ENCODE measurements around the gene SORBS1.

SORBS1 gene

GRCh38 chr10:95264227-95265051, 296.7 kb downstream of the SORBS1 start:
- Histone ChIP-seq H3K27ac (peak overlapping the region in 1 of 2 donors; percentile 5), H3K4me3 (no peak overlapping the region)
- no peak for TF ChIP-seq CTCF (IDR thresholded peaks at IDR 0.05)
- DNase-seq (ENCODE audit: low spot score), result no peak

- H3K4me3 ChIP-seq, result no peak overlapping the region
- peak overlapping the region in 1 of 2 donors; percentile 4 for H3K27ac ChIP-seq
- no peak for TF ChIP-seq CTCF (IDR thresholded peaks at IDR 0.05)
- no peak for DNase-seq (ENCODE audit: low spot score)
Observed at GRCh38 chr10:95263864-95264226, 297.3 kb downstream of the SORBS1 start.

- DNase-seq (ENCODE audit: low spot score), result no peak
- Histone ChIP-seq H3K4me3 (no peak overlapping the region), H3K27ac (no peak overlapping the region)
- no peak for TF ChIP-seq CTCF (IDR thresholded peaks at IDR 0.05)
Observed at GRCh38 chr10:95262763-95263518, 298.2 kb downstream of the SORBS1 start.

- TF ChIP-seq CTCF (IDR thresholded peaks at IDR 0.05), result no peak
- no peak overlapping the region for H3K27ac ChIP-seq
- no peak for DNase-seq (ENCODE audit: low spot score)
- no peak overlapping the region for H3K4me3 ChIP-seq
Observed at GRCh38 chr10:95261926-95262325, 299.2 kb downstream of the SORBS1 start.

All from coronary artery (tissue), 2 donors.